Lower leg skin (tissue), 3 donors: ENCODE data around the gene ARPIN.
"Not testable (repeated sequence)": the region's sequence is repeated elsewhere in the genome, so short reads cannot be mapped to it uniquely, and the experiment has no call there.

Experiments used
- POLR2A ChIP-seq, 2 donors: fragments of 450-650 bp; IDR thresholded peaks; one replicate each; pipeline ENCODE4 v1.6.1; 2016 to 2017; ENCODE audit warnings: antibody characterized with exemption in 2 of 2, mild to moderate bottlenecking in 1 of 2, moderate library complexity in 1 of 2
- TF ChIP-seq, protein P1 (sequence below), 3 donors: fragments of 450-650 bp; IDR thresholded peaks; one replicate each; pipeline ENCODE4 v1.5.1; 2016; ENCODE audit warnings: antibody characterized with exemption in 3 of 3, mild to moderate bottlenecking in 3 of 3, moderate library complexity in 2 of 3

DNA sequence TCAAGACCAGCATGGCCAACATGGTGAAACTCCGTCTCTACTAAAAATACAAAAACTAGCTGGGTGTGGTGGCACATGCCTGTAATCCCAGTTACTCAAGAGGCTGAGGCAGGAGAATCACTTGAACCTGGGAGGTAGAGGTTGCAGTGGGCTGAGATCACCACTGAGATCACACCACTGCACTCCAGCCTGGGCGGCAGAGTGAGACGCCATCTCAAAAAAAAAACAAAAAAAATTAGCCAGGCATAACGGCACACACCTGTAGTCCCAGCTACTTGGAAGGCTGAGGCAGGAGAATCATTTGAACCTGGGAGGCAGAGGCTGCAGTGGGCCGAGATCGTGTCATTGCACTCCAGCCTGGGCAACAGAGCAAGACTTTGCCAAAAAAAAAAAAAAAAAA lies 31.0 kb upstream of the ARPIN start:
- TF ChIP-seq, protein P1, sequence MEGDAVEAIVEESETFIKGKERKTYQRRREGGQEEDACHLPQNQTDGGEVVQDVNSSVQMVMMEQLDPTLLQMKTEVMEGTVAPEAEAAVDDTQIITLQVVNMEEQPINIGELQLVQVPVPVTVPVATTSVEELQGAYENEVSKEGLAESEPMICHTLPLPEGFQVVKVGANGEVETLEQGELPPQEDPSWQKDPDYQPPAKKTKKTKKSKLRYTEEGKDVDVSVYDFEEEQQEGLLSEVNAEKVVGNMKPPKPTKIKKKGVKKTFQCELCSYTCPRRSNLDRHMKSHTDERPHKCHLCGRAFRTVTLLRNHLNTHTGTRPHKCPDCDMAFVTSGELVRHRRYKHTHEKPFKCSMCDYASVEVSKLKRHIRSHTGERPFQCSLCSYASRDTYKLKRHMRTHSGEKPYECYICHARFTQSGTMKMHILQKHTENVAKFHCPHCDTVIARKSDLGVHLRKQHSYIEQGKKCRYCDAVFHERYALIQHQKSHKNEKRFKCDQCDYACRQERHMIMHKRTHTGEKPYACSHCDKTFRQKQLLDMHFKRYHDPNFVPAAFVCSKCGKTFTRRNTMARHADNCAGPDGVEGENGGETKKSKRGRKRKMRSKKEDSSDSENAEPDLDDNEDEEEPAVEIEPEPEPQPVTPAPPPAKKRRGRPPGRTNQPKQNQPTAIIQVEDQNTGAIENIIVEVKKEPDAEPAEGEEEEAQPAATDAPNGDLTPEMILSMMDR (IDR thresholded peaks at IDR 0.05): not testable (repeated sequence)
- not testable (repeated sequence) for TF ChIP-seq POLR2A (IDR thresholded peaks at IDR 0.05)
